Lower leg skin (tissue), 4 donors: ENCODE results near the gene PTGR2. TPM values are rescaled to one million over a fixed set of nuclear protein-coding genes. Genes with fewer than 3 reads are reported as not detected.
"Not testable (repeated sequence)": the region's sequence is repeated elsewhere in the genome, so short reads cannot be mapped to it uniquely, and the experiment has no call there.

ENCODE experiments used
- DNase-seq, 2 donors: peaks; one replicate each; pipeline ENCODE4 v3.0.0-alpha.2; 2019; ENCODE audit warnings: low spot score in 2 of 2
- H3K4me3 ChIP-seq: fragments of 200-600 bp; sonication (generic); 2 replicates; pipeline ENCODE4 v1.5.1; 2017; ENCODE audit warnings: mild to moderate bottlenecking, low read depth; ENCODE audit not compliant: poor library complexity, severe bottlenecking
- CTCF ChIP-seq, 3 donors: fragments of 450-650 bp; IDR thresholded peaks; one replicate each; pipeline ENCODE4 v1.5.1; 2016; ENCODE audit warnings: antibody characterized with exemption in 3 of 3, mild to moderate bottlenecking in 3 of 3, moderate library complexity in 2 of 3
- POLR2A ChIP-seq, 2 donors: fragments of 450-650 bp; IDR thresholded peaks; one replicate each; pipeline ENCODE4 v1.6.1; 2016 to 2017; ENCODE audit warnings: antibody characterized with exemption in 2 of 2, mild to moderate bottlenecking in 1 of 2, moderate library complexity in 1 of 2
- WGBS, 2 donors: methylation state at CpG; one replicate each; pipeline ENCODE4 v1.1.5; 2018; 5-methylcytosine and 5-hydroxymethylcytosine counted together
- intact Hi-C: fragments of 100-400 bp; cut with DNase I; formaldehyde crosslinking; loops from one replicate; pipeline ENCODE4 v1.15.0; 2023; ENCODE audit warnings: low total_unique reads
- total RNA-seq, 4 donors: library from RNA; depleted of rRNA; stranded (reverse); fragments of >200 nt; gene quantifications; one replicate each; pipeline ENCODE4 v1.1.0, GENCODE V29; 2016

The PTGR2 gene
- total RNA-seq, 4 donors from 2014 or later: 4.2 to 13.5 (median 8.3) TPM

GRCh38 chr14:73833530-73834260 lies 17.9 kb upstream of the PTGR2 start:
- intact Hi-C loops: no loop called here
- no peak overlapping the region for H3K4me3 ChIP-seq
- TF ChIP-seq POLR2A (IDR thresholded peaks at IDR 0.05): no peak
- TF ChIP-seq CTCF (IDR thresholded peaks at IDR 0.05): no peak
- 48 to 49% methylated on average over 9 of the region's 9 CpGs for WGBS, 2 donors
- DNase-seq: no peak

DNA sequence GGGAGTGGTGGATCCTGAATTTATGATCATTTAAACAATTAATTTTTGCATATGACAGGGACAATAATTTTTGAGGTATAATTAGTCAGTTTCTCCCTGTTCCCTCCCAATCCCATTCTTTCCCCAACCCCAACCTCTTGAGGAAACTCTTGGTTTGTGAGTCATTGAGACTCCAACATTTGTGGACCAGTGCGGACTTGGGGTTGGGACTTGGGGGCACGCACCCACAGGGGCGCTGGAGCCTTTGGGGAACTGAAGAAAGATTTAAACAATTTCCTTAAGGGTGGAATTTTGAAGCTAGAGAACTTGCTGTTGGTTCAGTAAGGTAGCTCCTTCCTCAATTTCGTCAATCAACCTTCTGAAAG lies 17.4 kb upstream of the PTGR2 start:
- intact Hi-C loops: no loop called here
- TF ChIP-seq CTCF (IDR thresholded peaks at IDR 0.05) (no peak), POLR2A (IDR thresholded peaks at IDR 0.05) (no peak)
- WGBS, 2 donors: 86 to 93% methylated on average over 4 of the region's 4 CpGs
- DNase-seq: no peak
- H3K4me3 ChIP-seq: no peak overlapping the region

DNA sequence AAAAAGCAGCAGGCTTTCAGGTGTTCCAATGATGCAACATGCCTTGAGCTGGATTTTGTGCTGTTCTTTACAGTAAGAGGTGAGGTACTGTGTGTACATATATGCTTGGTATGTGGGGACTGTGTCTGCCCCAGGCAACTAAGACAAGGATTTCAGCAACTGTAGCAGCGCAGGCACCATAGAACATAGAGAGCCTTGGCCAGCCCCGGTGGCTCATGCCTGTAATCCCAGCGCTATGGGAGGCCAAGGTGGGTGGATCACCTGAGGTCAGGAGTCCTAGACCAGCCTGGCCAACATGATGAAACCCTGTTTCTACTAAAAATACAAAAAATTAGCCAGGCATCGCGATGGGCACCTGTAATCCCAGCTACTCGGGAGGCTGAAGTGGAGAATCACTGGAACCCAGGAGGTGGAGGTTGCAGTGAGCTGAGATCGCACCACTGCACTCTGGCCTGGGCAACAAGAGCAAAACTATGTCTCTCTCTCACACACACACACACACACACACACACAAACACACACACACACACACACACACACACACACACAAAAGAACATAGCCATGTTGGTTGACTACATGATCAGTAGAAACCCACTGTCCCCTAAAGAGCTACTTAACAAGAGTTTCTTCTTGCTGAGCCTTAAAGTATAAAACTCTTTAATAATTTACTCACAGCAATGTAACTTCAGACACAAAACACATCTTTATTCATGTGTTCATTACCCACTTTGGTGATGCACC lies 13.2 kb upstream of the PTGR2 start:
- DNase-seq, H3K4me3 ChIP-seq, intact Hi-C loops: not testable (repeated sequence)
- 87 to 93% methylated on average over 7 of the region's 7 CpGs for WGBS, 2 donors

DNA sequence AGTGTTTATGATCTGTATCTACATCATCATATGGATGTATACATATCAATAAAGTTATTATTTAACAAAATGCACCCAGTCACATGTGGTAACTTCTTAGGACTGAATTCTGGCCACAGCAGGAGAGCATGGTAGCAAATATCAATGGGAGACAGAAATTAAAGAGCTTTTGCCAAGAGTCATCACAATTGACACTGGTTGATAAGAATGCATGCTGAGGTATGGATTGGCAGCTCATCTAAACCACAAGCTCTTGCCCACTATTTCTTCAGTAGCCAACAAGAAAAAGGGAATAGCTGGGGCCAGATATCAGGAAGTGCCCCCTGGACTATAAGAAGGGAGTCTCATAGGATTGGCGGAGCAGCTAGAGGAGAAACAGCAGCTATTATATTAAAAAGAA lies 9.4 kb upstream of the PTGR2 start:
- intact Hi-C loops: no loop called here
- H3K4me3 ChIP-seq: no peak overlapping the region
- DNase-seq: no peak
- WGBS, 2 donors: 93 to 96% methylated on average over 1 of the region's 1 CpG
- no peak for TF ChIP-seq CTCF (IDR thresholded peaks at IDR 0.05)
- TF ChIP-seq POLR2A (IDR thresholded peaks at IDR 0.05): no peak

- TF ChIP-seq CTCF (IDR thresholded peaks at IDR 0.05): no peak
- TF ChIP-seq POLR2A (IDR thresholded peaks at IDR 0.05): no peak
- 57 to 65% methylated on average over 2 of the region's 2 CpGs for WGBS, 2 donors
- intact Hi-C loops: no loop called here
- H3K4me3 ChIP-seq: no peak overlapping the region
- no peak for DNase-seq
Observed at GRCh38 chr14:73842851-73843250, 8.8 kb upstream of the PTGR2 start.

GRCh38 chr14:73843296-73843695 lies 8.3 kb upstream of the PTGR2 start:
- no peak overlapping the region for H3K4me3 ChIP-seq
- no peak for TF ChIP-seq CTCF (IDR thresholded peaks at IDR 0.05)
- TF ChIP-seq POLR2A (IDR thresholded peaks at IDR 0.05): no peak
- intact Hi-C loops: no loop called here
- WGBS, 2 donors: 75 to 92% methylated on average over 2 of the region's 2 CpGs
- no peak for DNase-seq
